Activated CD8-positive, alpha-beta memory T cell treated with anti-CD3 and anti-CD28 coated beads for 48 hours (primary cell): Measurements from ENCODE around the gene FAAP24.
"Not testable (repeated sequence)": the region's sequence is repeated elsewhere in the genome, so short reads cannot be mapped to it uniquely, and the experiment has no call there.

Experiments
- DNase-seq, 3 experiments: peaks; one replicate each; pipeline ENCODE4 v3.0.0-alpha.2; 2020; ENCODE audit warnings: low read depth in 2 of 3, low spot score in 2 of 3

The FAAP24 gene, protein sequence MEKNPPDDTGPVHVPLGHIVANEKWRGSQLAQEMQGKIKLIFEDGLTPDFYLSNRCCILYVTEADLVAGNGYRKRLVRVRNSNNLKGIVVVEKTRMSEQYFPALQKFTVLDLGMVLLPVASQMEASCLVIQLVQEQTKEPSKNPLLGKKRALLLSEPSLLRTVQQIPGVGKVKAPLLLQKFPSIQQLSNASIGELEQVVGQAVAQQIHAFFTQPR

DNA sequence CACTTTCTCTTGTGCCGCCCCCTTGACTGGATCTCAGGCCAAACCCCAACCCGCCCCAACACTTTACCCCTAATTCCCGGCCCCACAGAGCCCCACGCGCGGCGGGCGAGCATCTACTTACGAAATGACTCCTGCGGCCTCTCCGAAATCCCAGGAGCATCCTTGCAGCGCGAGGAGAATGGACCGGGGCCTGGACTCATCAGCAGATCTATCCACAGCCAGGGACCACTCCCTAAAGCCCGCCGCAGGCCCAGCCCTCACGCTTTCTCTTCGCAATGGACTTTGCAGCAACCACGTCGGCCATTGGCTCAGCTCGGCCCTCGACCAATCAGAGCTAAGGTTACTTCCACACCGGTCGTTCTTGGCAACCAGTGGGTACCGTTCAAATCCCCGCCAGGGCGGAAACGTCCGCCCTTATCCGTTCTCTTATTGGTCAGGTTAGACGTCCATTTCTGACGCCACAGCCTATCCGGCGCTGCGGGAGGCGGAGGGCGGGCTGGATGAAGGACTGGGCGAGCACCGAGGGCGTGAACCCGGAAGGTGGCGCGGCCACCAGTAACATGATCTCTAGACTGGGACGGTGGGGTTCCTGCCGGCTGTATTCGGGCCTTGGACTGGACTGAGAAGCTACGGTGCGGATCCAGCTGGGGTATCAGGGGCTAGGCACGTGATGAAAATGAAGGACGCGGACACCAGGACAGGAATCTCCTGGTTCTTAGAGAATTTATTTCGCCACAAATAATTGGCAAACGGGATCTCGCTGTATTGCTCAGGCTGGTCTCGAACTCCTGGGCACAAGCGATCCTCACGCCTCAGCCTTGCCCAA lies at the start of gene FAAP24, which contains the start of gene CEP89:
Gene FAAP24, plus strand, starts transcription at position 528 of the 826 bp plus-strand sequence. CDS start 955 bp downstream, outside the sequence.
Gene CEP89, minus strand, starts transcription at position 244 of the 826 bp plus-strand sequence. Its CDS starts 84 bp downstream, at position 160.
- DNase-seq, result peak; percentile 87 to 95 (median 95)

DNA sequence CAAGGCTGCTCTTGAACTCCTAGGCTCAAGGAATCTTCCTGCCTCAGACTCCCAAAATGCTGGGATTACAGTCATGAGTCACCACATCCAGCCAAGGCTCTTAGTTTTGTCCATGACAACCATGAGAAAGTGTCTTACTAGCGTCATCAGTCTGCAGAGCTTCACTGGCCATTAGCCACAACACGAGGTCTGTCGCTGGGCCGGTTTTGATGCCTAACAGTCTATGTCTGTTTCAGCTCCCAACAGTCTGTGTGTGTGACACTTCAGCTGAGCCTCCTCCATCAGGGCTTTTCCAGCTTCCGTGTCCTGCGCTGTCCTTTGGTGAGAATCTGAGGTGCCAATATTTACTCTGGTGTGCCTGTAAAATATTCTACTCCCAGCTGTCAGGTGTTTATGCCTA lies 47.8 kb upstream of the FAAP24 start:
- DNase-seq, result no peak

DNA sequence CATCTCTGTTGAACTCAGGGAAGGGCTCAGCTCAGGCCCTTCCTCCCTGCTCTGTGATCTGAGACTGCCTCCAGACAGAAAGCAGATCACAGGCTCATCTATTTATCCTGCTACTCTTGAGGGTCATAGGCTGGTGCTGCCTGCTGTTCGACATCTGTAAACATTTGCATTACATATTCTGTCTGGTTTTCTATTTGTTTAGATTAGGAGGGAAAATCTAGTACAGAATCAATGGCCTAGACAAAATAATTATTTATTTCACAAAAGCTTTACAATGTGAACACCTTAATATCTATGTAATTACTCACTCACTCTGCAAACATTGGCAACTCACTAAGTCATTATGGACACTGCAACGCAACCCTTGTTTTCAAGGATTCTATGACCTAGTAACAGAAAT lies 43.2 kb upstream of the FAAP24 start:
- no peak for DNase-seq

DNA sequence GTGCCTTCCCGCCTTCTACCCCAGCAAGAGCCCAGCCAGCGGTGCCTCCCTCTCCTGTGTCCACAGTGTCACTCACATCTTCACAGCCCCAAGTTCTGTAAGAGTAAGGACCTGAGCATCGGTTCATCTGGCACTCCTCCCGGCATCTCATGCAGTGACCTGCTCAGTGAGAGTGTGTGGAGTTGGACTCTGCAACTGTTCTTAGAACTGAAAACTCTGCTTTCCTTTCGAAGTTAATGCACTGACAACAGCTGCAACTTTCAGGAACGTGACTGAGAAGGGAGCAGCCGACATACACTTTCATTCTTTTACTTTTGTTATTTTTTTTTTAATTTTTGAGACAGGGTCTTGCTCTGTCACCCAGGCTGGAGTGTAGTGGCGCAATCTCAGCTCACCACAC lies 41.5 kb upstream of the FAAP24 start:
- DNase-seq, result no peak

DNA sequence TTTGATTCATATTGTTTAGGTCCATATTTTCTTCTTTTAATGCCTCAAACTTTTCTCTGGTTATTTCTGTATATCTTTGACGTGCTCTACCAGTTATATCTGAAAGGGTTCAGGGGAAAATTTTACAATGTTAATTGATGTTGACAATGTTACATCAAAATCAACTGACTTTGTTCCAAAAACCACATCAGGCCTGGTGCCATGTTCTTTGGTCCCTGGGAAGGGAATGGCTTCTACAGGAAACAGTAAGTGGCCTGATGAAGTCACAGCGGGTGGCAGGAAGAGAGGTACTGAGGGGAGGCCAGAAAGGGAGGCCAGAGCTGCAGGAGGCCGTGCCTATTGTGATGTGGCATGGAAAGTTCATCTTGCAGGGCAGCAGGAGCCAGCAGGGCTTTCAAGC lies 38.5 kb upstream of the FAAP24 start:
- DNase-seq, result no peak

DNA sequence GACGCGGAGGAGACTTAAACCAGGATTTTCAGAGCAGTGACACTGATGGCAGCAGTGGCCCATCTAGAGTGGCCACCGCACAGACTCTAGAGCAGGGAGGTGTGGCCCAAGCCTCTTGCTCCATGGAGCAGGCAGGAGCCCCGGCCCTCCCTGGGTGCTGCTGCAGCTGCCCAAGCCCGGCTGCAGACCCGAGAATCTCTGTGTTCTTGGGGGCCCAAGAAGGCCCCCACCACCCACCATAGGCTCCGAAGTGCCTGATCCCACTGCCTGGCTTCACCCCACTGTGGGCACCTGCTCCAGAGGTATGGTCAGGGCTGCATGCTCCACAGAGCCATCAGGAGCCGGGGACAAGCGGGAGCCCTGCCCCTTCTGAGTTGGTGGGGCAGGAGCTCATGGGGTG lies 36.4 kb upstream of the FAAP24 start:
- no peak for DNase-seq

DNA sequence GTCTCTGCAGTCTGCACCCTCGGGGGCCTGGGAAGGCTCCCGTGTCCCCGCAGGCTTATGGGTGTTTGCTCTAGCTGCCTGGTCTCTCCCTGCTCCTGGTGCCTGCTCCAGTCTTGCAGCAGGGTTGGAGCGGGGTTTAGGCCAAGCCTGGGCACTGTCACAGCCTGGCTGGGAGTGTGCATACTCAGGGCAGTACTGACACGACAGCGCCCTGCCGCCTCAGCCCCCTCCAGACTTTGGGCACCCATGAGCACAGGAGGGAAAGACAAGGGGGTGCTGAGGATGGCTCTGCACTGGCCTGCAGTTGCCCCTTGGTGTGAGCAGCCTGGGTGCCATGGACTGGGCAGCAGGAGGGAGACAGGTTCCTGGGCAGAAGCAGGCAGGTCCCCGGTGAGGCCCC lies 36.0 kb upstream of the FAAP24 start:
- DNase-seq, result no peak

DNA sequence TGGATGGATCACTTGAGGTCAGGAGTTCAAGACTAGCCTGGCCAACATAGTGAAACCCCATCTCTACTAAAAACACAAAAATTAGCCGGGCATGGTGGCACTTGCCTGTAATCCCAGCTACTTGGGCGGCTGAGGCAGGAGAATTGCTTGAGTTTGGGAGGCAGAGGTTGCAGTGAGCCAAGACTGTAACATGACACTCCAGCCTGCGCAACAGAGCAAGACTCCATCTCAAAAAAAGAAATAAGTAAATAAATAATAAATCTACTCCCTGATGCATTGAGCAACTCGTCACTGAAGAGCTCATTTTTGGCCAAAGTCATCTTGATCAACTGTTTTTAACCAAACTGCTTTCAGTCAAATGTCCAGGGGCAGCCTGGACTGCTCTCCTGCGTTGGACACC lies 30.8 kb upstream of the FAAP24 start:
- not testable (repeated sequence) for DNase-seq

DNA sequence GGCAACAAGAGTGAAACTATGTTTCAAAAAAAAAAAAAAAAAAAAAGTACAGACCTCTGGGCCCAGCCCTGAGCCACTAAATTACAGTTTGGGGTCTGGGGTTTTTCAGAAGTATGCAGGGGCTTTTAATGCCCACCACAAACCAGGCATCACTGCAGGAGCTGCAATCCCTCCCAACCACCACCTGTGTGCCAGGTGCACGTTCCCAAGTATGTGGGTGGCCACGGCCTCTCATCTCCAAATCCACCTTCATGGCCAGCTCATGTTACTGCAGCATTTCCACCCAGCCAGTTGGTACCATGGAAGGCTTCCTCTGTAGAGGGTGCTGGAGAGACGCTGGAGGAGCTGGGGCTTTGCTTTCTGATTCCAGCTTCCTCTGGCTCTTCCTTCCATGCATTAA lies 26.8 kb upstream of the FAAP24 start:
- no peak for DNase-seq

DNA sequence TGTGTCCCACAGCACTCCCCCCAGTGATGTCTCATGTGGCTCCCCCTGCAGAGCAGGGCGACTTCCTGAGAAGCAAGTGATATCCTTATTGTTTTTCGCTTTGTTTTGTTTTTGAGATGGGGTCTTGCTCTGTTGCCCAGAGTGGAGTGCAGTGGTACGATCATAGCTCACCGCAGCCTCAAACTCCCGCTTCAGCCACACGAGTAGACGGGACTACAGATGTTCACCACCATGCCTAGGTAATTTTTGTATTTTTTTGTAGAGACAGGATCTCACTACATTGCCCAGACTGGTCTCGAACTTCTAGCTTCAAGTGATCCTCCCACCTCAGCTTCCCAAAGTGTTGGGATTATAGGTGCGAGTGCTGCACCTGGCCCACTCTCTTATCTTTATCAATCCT lies 5.3 kb upstream of the FAAP24 start:
- DNase-seq, result no peak

DNA sequence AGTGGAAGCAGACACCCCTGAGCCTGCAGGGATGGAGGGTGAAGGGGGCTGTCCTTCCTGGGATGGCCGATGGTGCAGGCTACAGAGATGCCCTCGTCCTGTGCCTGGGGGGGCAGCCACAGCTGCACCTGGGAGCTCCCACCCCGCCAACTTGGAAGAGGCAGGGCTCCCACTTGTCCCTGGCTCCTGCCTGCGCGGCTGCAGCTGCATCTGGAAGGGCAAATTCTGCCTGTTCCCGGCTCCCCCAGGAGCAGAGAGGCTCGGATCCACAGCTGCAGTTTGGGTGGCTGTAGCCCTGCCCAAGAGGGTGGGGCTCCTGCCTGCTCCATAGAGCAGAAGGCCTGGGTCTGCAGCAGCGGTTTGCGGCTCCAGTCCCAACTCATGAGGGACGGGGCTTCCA lies 2.5 kb upstream of the FAAP24 start:
- DNase-seq, result no peak

DNA sequence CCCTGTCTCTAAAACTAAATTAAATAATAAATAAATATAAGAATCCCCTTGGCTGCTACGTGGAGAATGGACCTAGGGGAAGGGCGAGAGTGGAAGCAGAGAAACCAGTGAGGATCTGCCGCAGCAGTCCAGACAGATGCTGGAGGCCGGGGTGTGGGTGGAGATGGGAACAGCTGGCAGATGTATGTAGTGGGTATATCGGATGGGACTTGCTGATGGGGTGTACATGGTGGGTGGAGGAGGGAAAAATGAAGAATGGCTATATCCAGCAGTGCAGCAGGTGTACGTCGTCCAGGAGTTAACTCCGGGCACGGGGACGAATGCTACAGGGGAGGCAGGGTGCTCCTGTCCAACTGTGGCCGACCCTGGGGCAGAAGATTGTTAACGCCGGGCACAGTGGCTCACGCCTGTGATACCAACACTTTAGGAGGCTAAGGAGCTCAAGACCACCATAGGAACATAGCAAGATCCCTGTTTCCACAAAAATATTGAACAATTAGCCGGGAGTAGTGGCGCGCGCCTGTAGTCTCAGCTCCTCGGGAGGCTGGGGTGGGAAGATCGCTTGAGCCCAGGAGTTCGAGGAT lies 938 bp upstream of the FAAP24 start:
- DNase-seq, result no peak

DNA sequence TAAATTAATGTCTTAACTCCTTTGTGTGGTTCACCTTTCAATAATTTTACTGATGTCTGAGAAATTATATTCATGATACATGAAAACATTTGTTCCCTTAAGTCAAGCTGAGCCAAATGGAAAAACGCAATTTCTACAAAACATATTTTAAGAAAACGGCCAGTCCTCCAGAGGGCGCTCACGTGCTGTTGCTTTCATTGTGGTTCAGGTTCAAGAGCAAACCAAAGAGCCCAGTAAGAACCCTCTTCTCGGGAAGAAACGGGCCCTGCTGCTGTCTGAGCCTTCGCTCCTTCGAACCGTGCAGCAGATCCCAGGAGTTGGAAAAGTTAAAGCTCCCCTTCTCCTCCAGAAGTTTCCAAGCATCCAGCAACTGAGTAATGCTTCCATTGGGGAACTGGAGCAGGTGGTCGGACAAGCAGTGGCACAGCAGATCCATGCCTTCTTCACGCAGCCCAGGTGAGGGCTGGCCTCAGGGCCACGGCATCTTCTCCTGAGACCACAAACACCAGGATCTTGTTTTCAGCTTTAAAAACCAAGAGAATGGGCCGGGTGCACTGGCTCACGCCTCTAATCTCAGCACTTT lies 4.3 kb downstream of the FAAP24 start:
- peak in 2 of 3 experiments; percentile 59 to 63 for DNase-seq

DNA sequence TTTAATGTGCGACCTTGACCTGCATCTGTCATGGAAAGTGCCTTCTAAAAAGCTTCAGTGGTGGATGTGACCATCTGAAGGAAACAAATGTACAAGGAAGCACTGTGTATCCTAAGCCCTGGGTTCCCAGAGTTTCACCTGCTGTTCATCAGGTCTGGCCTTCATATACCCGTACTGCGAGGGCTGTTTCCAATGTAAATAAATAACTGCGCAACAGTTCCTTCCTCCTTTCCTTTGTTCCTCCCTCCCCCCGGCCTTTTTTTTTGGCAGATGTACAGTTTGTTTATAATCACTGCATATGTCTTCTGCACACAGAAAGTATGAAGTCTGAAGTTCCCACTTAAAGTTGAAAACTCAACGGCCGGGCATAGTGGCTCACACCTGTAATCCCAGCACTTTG lies 5.2 kb downstream of the FAAP24 start:
- no peak for DNase-seq

DNA sequence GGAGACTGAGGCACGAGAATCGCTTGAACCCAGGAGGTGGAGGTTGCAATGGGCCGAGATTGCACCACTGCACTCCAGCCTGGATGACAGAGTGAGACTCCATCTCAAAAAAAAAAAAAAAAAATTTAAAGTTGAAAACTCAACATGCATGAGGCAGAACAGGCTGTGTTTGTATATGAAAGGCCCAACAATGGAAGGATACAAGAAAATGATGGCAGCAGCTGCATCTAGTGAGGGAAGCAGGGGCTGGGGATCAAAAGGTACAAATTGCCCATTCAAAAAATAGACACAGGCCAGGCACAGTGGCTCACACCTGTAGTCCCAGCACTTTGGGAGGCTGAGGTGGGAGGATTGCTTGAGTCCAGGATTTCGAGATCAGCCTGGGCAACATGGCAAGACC lies 5.8 kb downstream of the FAAP24 start:
- not testable (repeated sequence) for DNase-seq

DNA sequence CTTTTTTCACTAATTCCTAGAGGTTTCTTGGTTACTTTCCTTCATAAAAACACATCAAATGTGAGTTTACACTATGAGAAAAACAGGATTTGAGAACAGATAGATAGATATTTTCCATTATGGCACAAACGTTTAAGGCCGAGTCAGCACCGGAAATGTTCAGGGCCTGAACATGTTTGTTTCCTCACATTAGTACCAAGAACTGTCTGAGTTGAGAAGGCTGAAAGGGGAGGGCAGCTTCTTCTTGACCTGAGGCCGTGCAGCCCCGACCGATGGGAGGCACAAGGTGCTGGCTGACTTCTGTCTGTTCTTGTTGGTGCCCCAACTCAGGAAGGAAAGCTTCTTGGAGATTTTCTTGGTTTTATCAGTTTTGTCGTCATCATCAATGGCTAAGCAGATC lies 7.8 kb downstream of the FAAP24 start:
- not testable (repeated sequence) for DNase-seq

DNA sequence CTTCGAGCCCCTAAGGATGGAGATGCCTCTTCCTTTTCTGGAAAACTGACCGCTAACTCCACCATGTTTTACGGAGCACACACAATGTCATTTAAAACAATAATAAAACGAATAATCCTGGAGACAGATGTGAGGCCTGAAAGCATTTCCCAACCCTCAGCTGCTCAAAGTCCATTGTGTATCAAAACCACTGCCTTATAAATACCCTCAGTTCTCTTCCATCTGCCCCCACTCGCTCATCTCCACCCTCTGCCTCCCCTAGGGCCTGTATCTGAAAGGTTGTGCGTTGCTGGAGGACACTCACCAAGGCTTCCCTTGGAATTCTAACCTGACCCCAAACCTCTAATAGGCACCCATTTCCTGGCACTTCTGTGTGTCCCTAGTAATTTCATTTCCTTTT lies 10.4 kb downstream of the FAAP24 start:
- not testable (repeated sequence) for DNase-seq

DNA sequence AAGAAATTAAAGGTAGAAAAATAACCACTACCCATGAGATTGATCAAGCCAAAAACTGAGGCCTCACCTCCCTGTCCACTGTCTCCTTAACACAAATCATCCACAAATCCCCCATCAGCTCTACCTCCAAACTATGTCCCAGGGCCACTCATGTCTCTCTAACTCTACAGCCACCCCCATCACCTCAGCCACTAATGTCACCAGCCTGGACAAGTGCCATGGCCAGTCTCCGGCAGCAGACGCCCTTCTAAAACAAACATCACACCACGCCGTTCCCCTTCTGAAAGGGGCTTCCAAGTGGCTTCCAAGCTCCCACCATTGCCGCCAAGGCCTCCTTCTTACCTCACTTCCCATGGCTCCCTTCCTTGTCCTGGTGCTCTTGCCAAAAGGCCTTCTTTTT lies 16.2 kb downstream of the FAAP24 start:
- DNase-seq, result not testable (repeated sequence)

DNA sequence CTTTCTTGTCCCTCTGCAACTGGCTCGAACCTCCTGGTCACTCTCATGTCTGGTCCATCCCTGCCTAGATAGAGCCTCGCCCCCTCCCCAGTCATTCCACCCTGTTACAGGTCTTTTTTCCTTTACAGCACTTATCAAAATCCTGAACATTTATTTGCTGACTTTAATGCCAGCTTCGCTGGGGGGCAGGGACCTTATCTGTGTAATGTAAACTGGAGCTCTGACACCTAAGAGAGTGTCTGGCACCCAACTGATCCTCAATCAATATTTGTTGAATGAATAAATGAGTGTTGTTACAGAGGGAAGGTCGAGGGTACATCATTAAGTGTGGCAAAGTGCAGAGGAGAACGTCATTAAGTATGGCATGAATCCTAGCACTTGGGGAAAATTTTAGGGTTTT lies 16.7 kb downstream of the FAAP24 start:
- DNase-seq, result no peak

DNA sequence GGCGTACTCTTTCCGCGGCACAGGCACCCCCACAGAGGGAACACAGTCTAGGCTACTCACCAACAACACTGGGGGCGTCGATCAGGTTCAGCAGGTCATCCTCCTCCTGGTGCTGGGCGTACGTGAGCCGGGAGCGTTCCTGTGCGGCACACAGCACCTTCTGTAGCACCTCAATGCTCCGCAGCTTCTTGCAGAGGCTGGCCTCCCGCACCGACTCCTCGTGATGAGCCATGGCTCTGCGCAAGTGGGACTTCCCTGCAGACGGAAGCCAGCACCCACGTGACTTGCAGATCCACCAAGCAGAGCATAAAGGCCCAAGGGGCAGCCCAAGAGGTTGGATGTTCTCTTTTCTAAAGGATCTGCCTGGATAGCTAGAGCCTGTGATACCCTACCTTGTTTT lies 23.9 kb downstream of the FAAP24 start:
- DNase-seq, result not testable (repeated sequence)

DNA sequence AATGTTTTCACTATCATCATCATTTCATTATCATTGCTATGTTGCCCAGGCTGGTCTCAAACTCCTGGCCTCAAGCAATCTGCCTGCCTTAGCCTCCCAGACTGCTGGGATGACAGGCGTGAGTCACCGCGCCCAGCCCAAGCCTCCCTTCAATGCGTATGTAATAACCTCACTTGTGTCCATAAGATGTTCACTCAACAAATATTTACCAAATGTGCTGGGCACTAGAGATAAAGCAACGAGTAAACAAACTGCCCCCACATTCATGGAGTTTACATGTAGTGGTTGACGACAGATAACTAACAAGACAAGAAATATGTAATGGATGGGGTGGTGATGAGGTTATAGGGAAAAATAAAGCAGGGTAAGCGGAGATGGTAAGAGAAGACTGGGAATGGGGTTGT lies 25.0 kb downstream of the FAAP24 start:
- DNase-seq, result not testable (repeated sequence)
